Bronchial epithelial cell (primary cell): ENCODE data around the gene PHC2. TPM values are rescaled to one million over a fixed set of nuclear protein-coding genes. Genes with fewer than 3 reads are reported as not detected.

Experiments used
- DNase-seq: peaks from one replicate; pipeline ENCODE4 v3.0.0-alpha.2; 2010; ENCODE audit warnings: low read depth
- FAIRE-seq: peaks from 2 replicates; lab custom pipeline; 2011; peaks lifted over from hg19 to GRCh38; lab: Jason Lieb, UNC
- H3K27me3 ChIP-seq: 2 replicates; pipeline ENCODE4 v1.5.1; 2011; ENCODE audit warnings: low read length; ENCODE audit not compliant: control insufficient read depth, insufficient read depth
- H3K36me3 ChIP-seq: 2 replicates; pipeline ENCODE4 v1.5.1; 2011; ENCODE audit warnings: low read length; ENCODE audit not compliant: control insufficient read depth, insufficient read depth
- H3K4me3 ChIP-seq: 2 replicates; pipeline ENCODE4 v1.5.1; 2011; ENCODE audit warnings: mild to moderate bottlenecking, low read depth, low read length, control low read depth
- CTCF ChIP-seq: IDR thresholded peaks from 2 replicates; pipeline ENCODE4 v1.5.1; 2011; ENCODE audit warnings: mild to moderate bottlenecking, moderate library complexity, low read length, control low read depth, inconsistent platforms; ENCODE audit not compliant: insufficient read depth, severe bottlenecking
- total RNA-seq: library from RNA; depleted of rRNA; stranded (reverse); fragments of >200 nt; gene quantifications from 2 replicates; pipeline ENCODE4 v1.2.1, GENCODE V29; 2014

Gene PHC2
- total RNA-seq, 1 donor from 2014 or later, result 32.1 TPM

- FAIRE-seq, result no peak
- TF ChIP-seq CTCF, result no peak
- H3K4me3 ChIP-seq, result no peak overlapping the region
Observed at GRCh38 chr1:33394770-33395169, 36.1 kb downstream of the PHC2 start.

GRCh38 chr1:33393991-33394390 lies 36.9 kb downstream of the PHC2 start:
- H3K36me3 ChIP-seq, result no peaks in the 10 kb centered on the region
- no peak overlapping the region for H3K4me3 ChIP-seq
- TF ChIP-seq CTCF, result no peak
- DNase-seq (no peak), FAIRE-seq (no peak)
- H3K27me3 ChIP-seq, result no peaks in the 10 kb centered on the region

More at GRCh38 chr1:33394770-33395169, 36.1 kb downstream of the PHC2 start:
- Histone ChIP-seq H3K27me3 (no peaks in the 10 kb centered on the region), H3K36me3 (no peaks in the 10 kb centered on the region)
- no peak for DNase-seq

- DNase-seq (no peak), FAIRE-seq (no peak)
- no peak overlapping the region for H3K4me3 ChIP-seq
- no peak for TF ChIP-seq CTCF
- no peaks in the 10 kb centered on the region for H3K27me3 ChIP-seq
- no peaks in the 10 kb centered on the region for H3K36me3 ChIP-seq
Observed at GRCh38 chr1:33393524-33393923, 37.4 kb downstream of the PHC2 start.

- no peaks in the 10 kb centered on the region for H3K27me3 ChIP-seq
- DNase-seq (no peak), FAIRE-seq (no peak)
- no peaks in the 10 kb centered on the region for H3K36me3 ChIP-seq
- H3K4me3 ChIP-seq, result no peak overlapping the region
- no peak for TF ChIP-seq CTCF
Observed at GRCh38 chr1:33392639-33393038, 38.3 kb downstream of the PHC2 start.

- TF ChIP-seq CTCF, result no peak
- FAIRE-seq (no peak), DNase-seq (no peak)
- no peaks in the 10 kb centered on the region for H3K36me3 ChIP-seq
- H3K4me3 ChIP-seq, result no peak overlapping the region
- H3K27me3 ChIP-seq, result no peaks in the 10 kb centered on the region
Observed at GRCh38 chr1:33392206-33392605, 38.7 kb downstream of the PHC2 start.

- TF ChIP-seq CTCF, result no peak
- no peak for DNase-seq
- no peak for FAIRE-seq
- Histone ChIP-seq H3K36me3 (no peaks in the 10 kb centered on the region), H3K4me3 (no peak overlapping the region), H3K27me3 (no peaks in the 10 kb centered on the region)
Observed at GRCh38 chr1:33391343-33392078, 39.4 kb downstream of the PHC2 start.
